Camera-type eye (tissue), 1 donor: Measurements from ENCODE around the gene ZNF226. TPM values are rescaled to one million over a fixed set of nuclear protein-coding genes. Genes with fewer than 3 reads are reported as not detected.

Source experiments
- total RNA-seq: library from RNA; depleted of rRNA; stranded (reverse); fragments of >200 nt; gene quantifications from one replicate; pipeline ENCODE4 v1.2.3, GENCODE V29; 2014

The ZNF226 gene
- 56.9 TPM for total RNA-seq

GRCh38 chr19:44164673-44165512 is at the start of gene ZNF226:
Gene ZNF226 (plus strand): TSS chr19:44165100. CDS start chr19:44170081, 4,981 bp downstream.

GRCh38 chr19:44141191-44142058 is 23.5 kb upstream of the ZNF226 start, which contains the start of gene ZNF234:
Gene ZNF234 (plus strand): TSS chr19:44141554. CDS start chr19:44144633, 3,079 bp downstream.

GRCh38 chr19:44212250-44212865 is 47.5 kb downstream of the ZNF226 start, which contains the start of gene ZNF227:
Gene ZNF227 (plus strand): TSS chr19:44212532. CDS start chr19:44217793, 5,261 bp downstream.

Other genes starting within 250 kb of the ZNF226 start
- gene ZNF45, start 229.8 kb upstream of the ZNF226 start, total RNA-seq: 24.6 TPM
- gene ZNF221, start 213.9 kb upstream of the ZNF226 start, total RNA-seq: 34.8 TPM
- gene ZNF155, start 180.9 kb upstream of the ZNF226 start, total RNA-seq: 17.4 TPM
- gene ZNF230, start 162.1 kb upstream of the ZNF226 start, total RNA-seq: 12.8 TPM
- gene ZNF222, start 139.7 kb upstream of the ZNF226 start, total RNA-seq: 15.3 TPM
- gene ZNF223, start 113.1 kb upstream of the ZNF226 start, total RNA-seq: 15.2 TPM
- 7.1 TPM for gene ZNF284, start 92.9 kb upstream of the ZNF226 start, total RNA-seq
- gene ZNF224, start 70.7 kb upstream of the ZNF226 start, total RNA-seq: 59.2 TPM
- gene ZNF225, start 51.7 kb upstream of the ZNF226 start, total RNA-seq: 12.0 TPM
- gene ZNF234, start 23.5 kb upstream of the ZNF226 start, total RNA-seq: 26.9 TPM
- 49.2 TPM for gene ZNF227, start 47.4 kb downstream of the ZNF226 start, total RNA-seq
- 3.6 TPM for gene ZNF233, start 94.8 kb downstream of the ZNF226 start, total RNA-seq
- 19.1 TPM for gene ZNF235, start 139.9 kb downstream of the ZNF226 start, total RNA-seq
- 24.4 TPM for gene ZNF112, start 191.6 kb downstream of the ZNF226 start, total RNA-seq
- 17.8 TPM for gene ZNF285, start 236.5 kb downstream of the ZNF226 start, total RNA-seq